Parathyroid adenoma (tissue), 2 donors: Measurements from ENCODE around the gene SLC22A23.

Experiments
- H2AFZ ChIP-seq: fragments of 300-600 bp; sonication (generic); one replicate; pipeline ENCODE4 v1.7.0; 2017; ENCODE audit warnings: antibody characterized with exemption, mild to moderate bottlenecking
- H3K27ac ChIP-seq: fragments of 300-600 bp; sonication (generic); one replicate; pipeline ENCODE4 v1.7.0; 2017
- H3K27me3 ChIP-seq: fragments of 300-600 bp; sonication (generic); one replicate; pipeline ENCODE4 v1.7.0; 2017; ENCODE audit warnings: low read length; ENCODE audit not compliant: control insufficient read depth, insufficient read depth
- H3K36me3 ChIP-seq: fragments of 300-600 bp; sonication (generic); one replicate; pipeline ENCODE4 v1.7.0; 2017; ENCODE audit warnings: low read length; ENCODE audit not compliant: control insufficient read depth, insufficient read depth
- H3K4me1 ChIP-seq: fragments of 300-600 bp; sonication (generic); one replicate; pipeline ENCODE4 v1.7.0; 2017; ENCODE audit warnings: control low read depth
- H3K4me2 ChIP-seq: fragments of 300-600 bp; sonication (generic); one replicate; pipeline ENCODE4 v1.7.0; 2017; ENCODE audit warnings: low read length
- H3K4me3 ChIP-seq: fragments of 300-600 bp; sonication (generic); one replicate; pipeline ENCODE4 v1.7.0; 2017; ENCODE audit warnings: low read depth, low read length
- H3K79me2 ChIP-seq: fragments of 300-600 bp; sonication (generic); one replicate; pipeline ENCODE4 v1.7.0; 2017; ENCODE audit warnings: control low read depth
- H3K9ac ChIP-seq: fragments of 300-600 bp; sonication (generic); one replicate; pipeline ENCODE4 v1.7.0; 2017; ENCODE audit warnings: mild to moderate bottlenecking
- H3K9me3 ChIP-seq: fragments of 300-600 bp; sonication (generic); one replicate; pipeline ENCODE4 v1.7.0; 2017; ENCODE audit warnings: low read length; ENCODE audit not compliant: control insufficient read depth
- TF ChIP-seq, protein P1 (sequence below): fragments of 300-600 bp; sonication (generic); IDR thresholded peaks from one replicate; pipeline ENCODE4 v1.7.0; 2017; ENCODE audit warnings: antibody characterized with exemption, mild to moderate bottlenecking
- donor health status: primary hyperparathyroidism.

The SLC22A23 gene

DNA sequence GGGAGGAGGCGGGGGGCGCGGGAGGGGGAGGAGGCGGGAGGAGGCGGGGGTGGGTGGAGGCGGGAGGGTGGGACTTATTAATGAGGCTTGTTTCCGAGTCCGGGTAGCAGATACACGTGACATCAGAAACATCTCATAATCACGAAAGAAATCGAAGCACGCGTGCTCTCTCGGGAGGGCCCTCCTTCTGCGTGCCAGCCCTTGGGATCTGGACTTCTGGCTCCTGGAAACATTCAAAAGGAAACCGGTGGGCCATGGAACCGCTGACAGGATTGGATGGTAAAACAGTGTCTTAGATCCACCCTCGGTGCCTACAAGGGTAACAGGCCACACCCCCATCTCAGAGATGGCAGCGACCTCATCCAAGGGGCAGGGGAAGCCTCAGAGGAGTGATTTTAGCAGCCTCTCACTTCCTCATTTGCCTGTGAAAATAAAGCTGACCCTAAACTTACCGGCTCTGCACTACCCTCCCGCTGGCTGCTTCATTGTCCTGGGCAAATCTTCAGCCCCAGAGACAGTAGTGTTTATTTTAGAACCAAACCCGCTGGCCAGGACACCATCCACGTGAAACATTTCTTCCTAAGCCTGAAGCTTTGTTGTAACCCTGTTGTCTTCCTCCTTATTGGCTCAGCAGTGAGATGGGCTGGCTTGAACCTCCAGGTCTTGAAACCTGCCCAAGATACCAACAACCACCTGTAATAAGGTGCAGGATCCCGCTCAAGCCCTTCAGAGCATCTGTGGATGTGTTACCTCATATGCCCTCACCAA lies 100.6 kb downstream of the SLC22A23 start:
- Histone ChIP-seq H3K27me3 (no peaks in the 10 kb centered on the region), H3K4me1 (peaks cover 33% of the 10 kb centered on the region), H2AFZ (peak overlapping the region; percentile 48), H3K4me2 (peak overlapping the region; percentile 34), H3K27ac (peak overlapping the region; percentile 97), H3K79me2 (peaks cover 3% of the 10 kb centered on the region), H3K9me3 (no peaks in the 10 kb centered on the region), H3K36me3 (no peaks in the 10 kb centered on the region), H3K9ac (no peak overlapping the region), H3K4me3 (peak overlapping the region; percentile 37)
- TF ChIP-seq, protein P1, sequence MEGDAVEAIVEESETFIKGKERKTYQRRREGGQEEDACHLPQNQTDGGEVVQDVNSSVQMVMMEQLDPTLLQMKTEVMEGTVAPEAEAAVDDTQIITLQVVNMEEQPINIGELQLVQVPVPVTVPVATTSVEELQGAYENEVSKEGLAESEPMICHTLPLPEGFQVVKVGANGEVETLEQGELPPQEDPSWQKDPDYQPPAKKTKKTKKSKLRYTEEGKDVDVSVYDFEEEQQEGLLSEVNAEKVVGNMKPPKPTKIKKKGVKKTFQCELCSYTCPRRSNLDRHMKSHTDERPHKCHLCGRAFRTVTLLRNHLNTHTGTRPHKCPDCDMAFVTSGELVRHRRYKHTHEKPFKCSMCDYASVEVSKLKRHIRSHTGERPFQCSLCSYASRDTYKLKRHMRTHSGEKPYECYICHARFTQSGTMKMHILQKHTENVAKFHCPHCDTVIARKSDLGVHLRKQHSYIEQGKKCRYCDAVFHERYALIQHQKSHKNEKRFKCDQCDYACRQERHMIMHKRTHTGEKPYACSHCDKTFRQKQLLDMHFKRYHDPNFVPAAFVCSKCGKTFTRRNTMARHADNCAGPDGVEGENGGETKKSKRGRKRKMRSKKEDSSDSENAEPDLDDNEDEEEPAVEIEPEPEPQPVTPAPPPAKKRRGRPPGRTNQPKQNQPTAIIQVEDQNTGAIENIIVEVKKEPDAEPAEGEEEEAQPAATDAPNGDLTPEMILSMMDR = no peak

DNA sequence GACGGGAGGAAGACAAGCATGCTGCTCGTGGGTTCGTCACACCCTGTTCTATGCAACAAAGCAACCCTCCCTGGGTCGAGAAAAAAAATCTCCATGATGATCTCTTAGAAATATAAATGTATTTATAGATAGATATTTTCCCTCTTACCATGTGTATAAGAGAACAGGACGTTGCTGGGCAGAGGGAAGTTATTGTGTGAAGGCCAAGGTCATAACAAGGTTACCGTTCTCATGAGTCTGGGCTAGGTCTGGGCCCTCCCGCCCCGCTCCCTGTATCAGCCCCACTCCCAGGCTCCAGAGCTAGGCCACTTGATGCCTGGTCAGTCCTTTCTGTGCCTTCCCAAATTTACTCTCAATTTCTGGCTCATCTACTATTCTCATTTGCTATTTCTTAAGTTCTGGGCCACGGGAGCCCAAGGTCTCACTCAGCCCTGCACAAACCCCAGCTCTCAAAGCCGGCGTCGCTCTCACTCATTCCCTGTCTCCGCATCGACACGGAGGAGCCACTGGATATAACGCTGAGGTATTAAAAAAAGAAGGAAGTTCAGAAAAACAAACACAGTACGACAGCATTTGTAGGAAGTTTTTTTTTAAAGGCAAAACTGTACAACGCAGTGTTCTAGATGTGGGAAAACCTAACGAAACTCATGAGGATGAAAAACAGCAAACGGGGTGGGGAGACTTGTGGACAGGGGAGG lies 101.3 kb downstream of the SLC22A23 start:
- peak overlapping the region; percentile 97 for H3K27ac ChIP-seq
- H2AFZ ChIP-seq = peak overlapping the region; percentile 99
- peak overlapping the region; percentile 48 for H3K4me3 ChIP-seq
- H3K36me3 ChIP-seq = no peaks in the 10 kb centered on the region
- peaks cover 1% of the 10 kb centered on the region for H3K79me2 ChIP-seq
- no peaks in the 10 kb centered on the region for H3K27me3 ChIP-seq
- H3K9me3 ChIP-seq = no peaks in the 10 kb centered on the region
- TF ChIP-seq, protein P1 = no peak
- H3K4me2 ChIP-seq = peak overlapping the region; percentile 68
- peak overlapping the region; percentile 50 for H3K9ac ChIP-seq
- H3K4me1 ChIP-seq = peaks cover 35% of the 10 kb centered on the region

DNA sequence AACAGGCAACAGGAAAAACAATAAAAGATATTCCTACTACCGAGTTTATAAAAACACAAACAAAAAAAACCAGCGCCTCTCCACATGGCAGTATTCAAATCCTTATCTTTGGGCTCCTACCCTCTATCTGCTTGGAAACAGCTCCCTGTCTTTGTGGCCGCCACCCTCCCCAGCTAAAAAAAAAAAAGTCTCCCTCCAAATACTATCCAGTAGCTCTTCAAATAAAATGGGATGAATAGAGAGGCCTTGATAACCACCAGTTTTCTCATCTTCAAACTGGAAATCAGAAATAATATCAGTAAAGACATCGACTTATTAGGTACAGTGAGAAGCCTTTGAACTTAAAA lies 101.9 kb downstream of the SLC22A23 start:
- Histone ChIP-seq H3K36me3 (no peaks in the 10 kb centered on the region), H3K79me2 (no peaks in the 10 kb centered on the region), H2AFZ (peak overlapping the region; percentile 99), H3K9ac (no peak overlapping the region), H3K27me3 (no peaks in the 10 kb centered on the region), H3K4me2 (peak overlapping the region; percentile 68), H3K27ac (peak overlapping the region; percentile 97), H3K4me1 (peaks cover 35% of the 10 kb centered on the region), H3K9me3 (no peaks in the 10 kb centered on the region), H3K4me3 (no peak overlapping the region)
- TF ChIP-seq, protein P1 = no peak

DNA sequence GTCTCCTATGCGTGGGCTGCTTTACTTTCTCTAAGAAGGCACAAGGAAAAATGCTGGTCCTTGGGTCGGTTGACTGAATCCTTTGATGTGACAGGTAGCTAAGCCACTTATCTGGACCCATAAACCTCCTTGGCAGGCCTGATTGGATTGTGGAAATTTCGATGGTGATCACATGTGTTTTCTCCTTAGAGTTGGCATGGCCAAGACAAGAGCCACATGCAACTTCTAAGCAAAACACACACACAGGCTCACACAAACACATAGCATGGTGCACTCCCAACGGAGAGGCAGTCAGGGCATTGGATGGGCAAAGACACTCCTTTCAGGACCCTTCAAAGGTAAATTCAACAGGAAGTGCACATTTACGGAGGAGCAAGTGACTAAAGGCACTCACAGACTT lies 102.9 kb downstream of the SLC22A23 start:
- peaks cover 5% of the 10 kb centered on the region for H3K79me2 ChIP-seq
- H2AFZ ChIP-seq = no peak overlapping the region
- H3K9ac ChIP-seq = no peak overlapping the region
- peak overlapping the region; percentile 97 for H3K27ac ChIP-seq
- TF ChIP-seq, protein P1 = no peak
- no peak overlapping the region for H3K4me2 ChIP-seq
- no peaks in the 10 kb centered on the region for H3K9me3 ChIP-seq
- H3K27me3 ChIP-seq = no peaks in the 10 kb centered on the region
- peaks cover 42% of the 10 kb centered on the region for H3K4me1 ChIP-seq
- no peak overlapping the region for H3K4me3 ChIP-seq
- H3K36me3 ChIP-seq = no peaks in the 10 kb centered on the region
